Calu3 (cell line): ENCODE measurements around the gene MYO9A. TPM values are rescaled to one million over a fixed set of nuclear protein-coding genes. Genes with fewer than 3 reads are reported as not detected.

Source experiments
- BruUV-seq: library from RNA; stranded (reverse); fragments of 400-500 nt; replicated peaks from 2 replicates; lab custom pipeline; 2021; lab: Mats Ljungman, UMichigan
- CTCF ChIA-PET: fragments of 300-600 bp; sonication (Branson Sonifier 250); formaldehyde crosslinking; loops from one replicate; lab custom pipeline; 2022; ENCODE audit warnings: antibody characterized with exemption; lab: Charles Lee
- DNase-seq: peaks from one replicate; pipeline ENCODE4 v3.0.0; 2022
- H3K27ac Mint-ChIP-seq: one replicate; pipeline ENCODE4 v1.8.0; 2022; ENCODE audit warnings: mixed read lengths; ENCODE audit not compliant: unreplicated experiment
- H3K27me3 Mint-ChIP-seq: one replicate; pipeline ENCODE4 v1.8.0; 2022; ENCODE audit warnings: mixed read lengths; ENCODE audit not compliant: unreplicated experiment
- H3K36me3 Mint-ChIP-seq: one replicate; pipeline ENCODE4 v1.8.0; 2022; ENCODE audit warnings: mild to moderate bottlenecking, moderate library complexity, mixed read lengths; ENCODE audit not compliant: insufficient read depth, unreplicated experiment
- H3K4me1 Mint-ChIP-seq: one replicate; pipeline ENCODE4 v1.8.0; 2022; ENCODE audit warnings: mild to moderate bottlenecking, low read depth, mixed read lengths; ENCODE audit not compliant: unreplicated experiment
- H3K4me3 Mint-ChIP-seq: one replicate; pipeline ENCODE4 v1.8.0; 2022; ENCODE audit warnings: mild to moderate bottlenecking, low read depth, moderate library complexity, mixed read lengths; ENCODE audit not compliant: unreplicated experiment
- H3K9me3 Mint-ChIP-seq: one replicate; pipeline ENCODE4 v1.8.0; 2022; ENCODE audit warnings: low read depth, mixed read lengths; ENCODE audit not compliant: unreplicated experiment
- intact Hi-C: fragments of 100-400 bp; cut with micrococcal nuclease; formaldehyde crosslinking; loops from one replicate; pipeline ENCODE4 v1.10.0; 2022; ENCODE audit not compliant: unreplicated experiment
- total RNA-seq: library from RNA; stranded (reverse); gene quantifications from 2 replicates; pipeline ENCODE4 v1.2.3, GENCODE V29; 2022
- TF ChIP-seq, protein P1 (sequence below): fragments of 200-600 bp; IDR thresholded peaks from one replicate; pipeline ENCODE4 v1.8.0; 2022; ENCODE audit warnings: antibody characterized with exemption; ENCODE audit not compliant: unreplicated experiment

Gene MYO9A
- total RNA-seq, 1 experiment from 2014 or later, result 32.8 TPM

DNA sequence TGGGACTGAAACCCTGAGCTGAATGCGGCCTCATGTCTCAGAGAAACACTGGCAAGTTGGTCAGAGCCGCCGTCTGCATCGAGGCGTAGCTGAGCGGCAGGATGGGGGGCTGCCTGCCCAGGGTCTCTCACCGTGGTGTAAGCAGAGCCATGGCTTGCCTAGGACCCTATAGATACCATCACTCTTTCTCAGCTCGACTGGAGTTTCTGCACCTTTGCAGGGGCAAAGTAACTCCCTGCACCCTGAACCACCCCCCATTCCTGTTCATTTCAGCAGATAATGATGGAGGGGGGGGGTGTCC is 336.0 kb downstream of the MYO9A start:
- H3K36me3 Mint-ChIP-seq, result peaks cover 7% of the 10 kb centered on the region
- BruUV-seq, result no TSS peak
- H3K9me3 Mint-ChIP-seq, result no peaks in the 10 kb centered on the region
- no peaks in the 10 kb centered on the region for H3K27me3 Mint-ChIP-seq
- TF ChIP-seq, protein P1, sequence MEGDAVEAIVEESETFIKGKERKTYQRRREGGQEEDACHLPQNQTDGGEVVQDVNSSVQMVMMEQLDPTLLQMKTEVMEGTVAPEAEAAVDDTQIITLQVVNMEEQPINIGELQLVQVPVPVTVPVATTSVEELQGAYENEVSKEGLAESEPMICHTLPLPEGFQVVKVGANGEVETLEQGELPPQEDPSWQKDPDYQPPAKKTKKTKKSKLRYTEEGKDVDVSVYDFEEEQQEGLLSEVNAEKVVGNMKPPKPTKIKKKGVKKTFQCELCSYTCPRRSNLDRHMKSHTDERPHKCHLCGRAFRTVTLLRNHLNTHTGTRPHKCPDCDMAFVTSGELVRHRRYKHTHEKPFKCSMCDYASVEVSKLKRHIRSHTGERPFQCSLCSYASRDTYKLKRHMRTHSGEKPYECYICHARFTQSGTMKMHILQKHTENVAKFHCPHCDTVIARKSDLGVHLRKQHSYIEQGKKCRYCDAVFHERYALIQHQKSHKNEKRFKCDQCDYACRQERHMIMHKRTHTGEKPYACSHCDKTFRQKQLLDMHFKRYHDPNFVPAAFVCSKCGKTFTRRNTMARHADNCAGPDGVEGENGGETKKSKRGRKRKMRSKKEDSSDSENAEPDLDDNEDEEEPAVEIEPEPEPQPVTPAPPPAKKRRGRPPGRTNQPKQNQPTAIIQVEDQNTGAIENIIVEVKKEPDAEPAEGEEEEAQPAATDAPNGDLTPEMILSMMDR, result no peak
- no peak for DNase-seq
- no peak overlapping the region for H3K4me3 Mint-ChIP-seq
- no peak overlapping the region for H3K27ac Mint-ChIP-seq
- CTCF ChIA-PET, result interaction anchor here (1.1 to 2.4 kb wide), 2 partner anchors 9 to 29 kb away, joined by 5 to 18 read pairs; no protein-coding TSS in a partner anchor
- intact Hi-C loops, result no loop called here
- peaks cover 60% of the 10 kb centered on the region for H3K4me1 Mint-ChIP-seq

DNA sequence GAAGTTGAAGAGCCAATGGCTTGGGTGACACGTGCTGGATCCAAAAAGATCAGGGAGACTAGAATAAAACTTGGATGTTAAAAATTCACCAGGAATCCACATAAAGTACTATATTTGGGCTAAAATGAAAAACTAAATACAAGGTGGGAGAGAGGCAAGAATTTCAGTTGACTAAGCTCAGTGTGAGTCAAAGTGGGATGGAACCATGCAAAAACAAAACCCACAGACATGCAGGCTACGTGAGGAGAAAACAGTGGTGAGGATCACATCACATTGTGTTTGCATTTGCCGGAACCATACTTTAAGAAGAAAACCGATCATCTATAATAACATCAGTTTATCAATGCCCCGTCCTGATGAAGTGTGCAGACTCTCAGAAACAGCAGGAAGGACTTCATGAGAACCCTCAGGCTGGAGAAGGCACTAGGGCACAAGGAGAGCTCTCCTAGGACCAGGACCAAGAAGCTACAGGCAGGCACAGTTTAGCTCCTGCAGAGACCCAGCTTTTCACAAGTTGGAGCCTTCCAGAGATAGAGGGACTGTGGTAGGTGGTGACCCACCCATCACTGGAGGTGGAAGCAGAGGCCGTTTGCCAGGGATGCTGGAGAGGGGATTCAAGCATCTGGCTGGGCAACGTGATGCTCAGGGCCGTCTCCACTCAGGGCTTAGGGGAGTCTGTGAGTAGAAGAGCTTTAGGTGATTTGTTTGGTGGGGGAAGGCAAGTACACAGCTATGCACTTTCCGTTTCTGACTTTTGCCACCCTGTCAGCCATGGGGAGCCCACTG is 336.6 kb downstream of the MYO9A start:
- CTCF ChIA-PET, result interaction anchor here (1.1 to 2.4 kb wide), 5 partner anchors 9 to 29 kb away, joined by 5 to 18 read pairs (median 10); no protein-coding TSS in a partner anchor
- no peaks in the 10 kb centered on the region for H3K27me3 Mint-ChIP-seq
- TF ChIP-seq, protein P1, result no peak

DNA sequence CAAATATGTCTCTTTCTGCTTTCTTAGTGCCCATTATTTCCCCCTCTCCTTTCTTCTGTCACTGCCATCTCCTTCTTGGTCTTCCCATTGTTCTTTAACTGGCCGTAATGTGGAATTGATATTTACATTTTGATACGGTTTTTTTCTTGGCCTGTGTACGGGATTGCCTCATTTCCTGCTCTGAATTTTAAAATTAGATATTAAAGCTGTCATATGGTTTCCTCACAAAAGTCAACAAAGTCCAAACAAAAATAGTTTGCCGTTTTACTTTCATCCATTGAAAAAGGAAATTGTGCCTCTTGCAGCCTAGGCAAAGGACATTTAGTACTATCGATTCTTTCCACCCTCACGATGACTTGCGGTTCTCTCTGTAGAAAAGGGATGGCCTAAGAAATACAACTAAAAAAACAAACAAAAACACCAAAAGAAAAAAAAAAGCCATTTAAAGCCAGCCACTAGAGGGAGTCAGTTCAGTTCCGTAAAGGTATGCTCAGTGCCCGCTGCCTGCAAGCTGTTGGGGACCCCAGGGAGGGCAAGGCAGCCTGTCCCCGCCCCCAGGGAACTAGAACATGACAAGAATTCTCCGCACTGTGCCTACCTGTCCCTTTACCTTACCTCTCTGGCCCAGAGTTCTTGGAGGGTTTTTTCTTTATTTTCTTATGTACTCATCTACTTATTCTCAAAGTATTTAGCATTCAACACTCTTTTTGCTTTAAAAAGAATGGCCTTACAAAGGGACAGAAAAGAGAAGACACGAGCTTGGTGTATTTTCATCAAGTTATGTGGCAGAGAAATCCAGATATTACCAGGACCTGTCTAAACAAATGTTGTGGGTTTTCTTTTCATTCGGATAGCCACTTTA is 337.6 kb downstream of the MYO9A start:
- Mint-ChIP-seq H3K27ac (peak overlapping the region; percentile 78), H3K4me3 (peak overlapping the region; percentile 7), H3K4me1 (peaks cover 47% of the 10 kb centered on the region), H3K36me3 (peaks cover 6% of the 10 kb centered on the region), H3K27me3 (no peaks in the 10 kb centered on the region), H3K9me3 (no peaks in the 10 kb centered on the region)
- TF ChIP-seq, protein P1, result peak; percentile 62
- DNase-seq, result peak; percentile 59
- intact Hi-C loops, result no loop called here
- CTCF ChIA-PET, result interaction anchor here (0.6 to 2.4 kb wide), 6 partner anchors 10 to 593 kb away, joined by 3 to 18 read pairs (median 8); no protein-coding TSS in a partner anchor
- no TSS peak for BruUV-seq

More for the DNA sequence above, 336.6 kb downstream of the MYO9A start:
- Mint-ChIP-seq H3K4me3 (no peak overlapping the region), H3K9me3 (no peaks in the 10 kb centered on the region), H3K4me1 (peaks cover 55% of the 10 kb centered on the region), H3K36me3 (peaks cover 7% of the 10 kb centered on the region), H3K27ac (peak overlapping the region; percentile 78)
- no peak for DNase-seq
- BruUV-seq, result no TSS peak
- intact Hi-C loops, result no loop called here

DNA sequence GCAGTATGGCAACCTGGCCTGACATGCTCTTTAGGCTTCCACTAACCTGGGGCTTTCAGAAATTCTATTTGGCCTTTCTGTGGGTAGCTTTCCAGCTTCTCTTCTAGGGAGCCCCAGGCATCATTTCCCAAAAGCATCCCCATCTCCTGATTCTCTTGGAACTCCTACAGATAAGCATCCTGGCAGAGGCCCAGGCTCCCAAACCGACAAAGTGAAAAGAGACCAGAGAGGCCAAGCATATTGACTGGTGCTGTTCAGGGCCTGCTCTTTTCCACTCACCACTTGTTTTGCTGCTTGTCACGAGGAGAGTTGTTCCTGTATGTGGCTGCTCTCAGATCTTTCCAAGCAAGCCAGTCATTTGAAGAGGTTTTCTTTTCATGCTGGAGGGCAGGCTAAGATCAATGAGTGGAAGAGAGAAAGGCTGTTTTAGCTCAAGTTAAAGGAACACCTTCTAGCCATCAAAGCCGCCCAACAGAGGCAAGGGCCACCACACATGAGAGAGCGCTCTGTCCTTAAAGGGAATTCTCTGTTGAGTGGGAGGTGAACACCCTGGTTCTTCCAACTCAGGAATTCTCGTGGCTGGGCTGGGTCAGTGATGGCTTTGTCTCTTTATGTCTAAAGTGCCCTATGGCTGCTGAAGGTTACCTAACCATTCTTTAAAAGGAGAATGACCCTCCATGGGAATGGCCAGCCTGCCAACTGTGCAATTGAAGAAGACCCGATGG is 338.7 kb downstream of the MYO9A start:
- Mint-ChIP-seq H3K9me3 (no peaks in the 10 kb centered on the region), H3K4me3 (no peak overlapping the region), H3K27ac (no peak overlapping the region), H3K36me3 (no peaks in the 10 kb centered on the region), H3K27me3 (no peaks in the 10 kb centered on the region), H3K4me1 (peaks cover 47% of the 10 kb centered on the region)
- no peak for DNase-seq
- BruUV-seq, result no TSS peak
- intact Hi-C loops, result no loop called here
- CTCF ChIA-PET, result interaction anchor here (0.6 to 2.4 kb wide), 3 partner anchors 26 to 592 kb away, joined by 3 to 10 read pairs (median 8); no protein-coding TSS in a partner anchor
- TF ChIP-seq, protein P1, result no peak
